GM23338 (cell line): ENCODE results near the gene DLG5. TPM values are rescaled to one million over a fixed set of nuclear protein-coding genes. Genes with fewer than 3 reads are reported as not detected.

ENCODE experiments used
- ATAC-seq: fragments of 200-7000 bp; cut with Tn5 transposase; 3 replicates; pipeline ENCODE4 v1.9.1; 2020
- DNase-seq: peaks from one replicate; pipeline ENCODE4 v3.0.0-alpha.2; 2015; ENCODE audit warnings: low spot score
- H2AFZ ChIP-seq: fragments of 200-600 bp; sonication (generic); 2 replicates; pipeline ENCODE4 v1.8.0; 2016; ENCODE audit warnings: antibody characterized with exemption, mild to moderate bottlenecking, moderate library complexity
- H3F3A ChIP-seq: fragments of 200-600 bp; sonication (generic); replicated peaks from 2 replicates; pipeline ENCODE4 v1.8.0; 2017; ENCODE audit warnings: antibody characterized with exemption, mixed run types, low read depth
- H3K27ac ChIP-seq: fragments of 200-600 bp; sonication (generic); 2 replicates; pipeline ENCODE4 v1.6.1; 2016; ENCODE audit warnings: low read depth
- H3K27me3 ChIP-seq: fragments of 200-600 bp; sonication (generic); 2 replicates; pipeline ENCODE4 v1.8.0; 2016; ENCODE audit warnings: mild to moderate bottlenecking, mixed run types, moderate library complexity; ENCODE audit not compliant: insufficient read depth
- H3K36me3 ChIP-seq: fragments of 200-600 bp; sonication (generic); 2 replicates; pipeline ENCODE4 v1.8.0; 2016; ENCODE audit warnings: mild to moderate bottlenecking; ENCODE audit not compliant: insufficient read depth
- H3K4me1 ChIP-seq: fragments of 200-600 bp; sonication (generic); 2 replicates; pipeline ENCODE4 v1.8.0; 2016; ENCODE audit warnings: mild to moderate bottlenecking, moderate library complexity; ENCODE audit not compliant: insufficient read depth
- H3K4me2 ChIP-seq: fragments of 200-600 bp; sonication (generic); 2 replicates; pipeline ENCODE4 v1.7.1; 2017; ENCODE audit warnings: mixed run types
- H3K4me3 ChIP-seq: fragments of 200-600 bp; sonication (generic); 2 replicates; pipeline ENCODE4 v1.6.1; 2016; ENCODE audit warnings: mixed run types
- H3K79me2 ChIP-seq: fragments of 200-600 bp; sonication (generic); replicated peaks from 2 replicates; pipeline ENCODE4 v1.8.0; 2017; ENCODE audit warnings: mild to moderate bottlenecking; ENCODE audit not compliant: insufficient read depth
- H3K9me2 ChIP-seq: fragments of 200-600 bp; sonication (generic); 2 replicates; pipeline ENCODE4 v1.8.0; 2017; ENCODE audit not compliant: insufficient read depth
- H4K20me1 ChIP-seq: fragments of 200-600 bp; sonication (generic); replicated peaks from 2 replicates; pipeline ENCODE4 v1.8.0; 2017; ENCODE audit warnings: mild to moderate bottlenecking; ENCODE audit not compliant: insufficient read depth
- H3K27ac Mint-ChIP-seq: 2 replicates; pipeline ENCODE4 v1.8.0; 2020; ENCODE audit warnings: inconsistent platforms, mild to moderate bottlenecking, moderate library complexity, mixed read lengths
- H3K27me3 Mint-ChIP-seq: 3 replicates; pipeline ENCODE4 v1.8.0; 2022; ENCODE audit warnings: low read depth, mild to moderate bottlenecking, moderate library complexity, mixed read lengths, inconsistent platforms; ENCODE audit not compliant: insufficient read depth, poor library complexity
- H3K36me3 Mint-ChIP-seq: 3 replicates; pipeline ENCODE4 v1.8.0; 2021; ENCODE audit warnings: low read depth, mild to moderate bottlenecking, inconsistent platforms, moderate library complexity, mixed read lengths
- H3K4me1 Mint-ChIP-seq: 3 replicates; pipeline ENCODE4 v1.8.0; 2020; ENCODE audit warnings: mild to moderate bottlenecking, inconsistent platforms, mixed read lengths
- H3K4me3 Mint-ChIP-seq: 3 replicates; pipeline ENCODE4 v1.8.0; 2021; ENCODE audit warnings: moderate library complexity, mild to moderate bottlenecking, inconsistent platforms, mixed read lengths
- H3K9me3 Mint-ChIP-seq: 3 replicates; pipeline ENCODE4 v1.8.0; 2020; ENCODE audit warnings: moderate library complexity, mild to moderate bottlenecking, inconsistent platforms, mixed read lengths
- CREB1 ChIP-seq: fragments of 250-450 bp; sonication (Bioruptor Pico); IDR thresholded peaks from 2 replicates; pipeline ENCODE4 v1.5.0; 2020; ENCODE audit warnings: low read depth, mild to moderate bottlenecking, moderate library complexity
- ETS1 ChIP-seq: IDR thresholded peaks from 2 replicates; pipeline ENCODE4 v1.6.1; 2016; ENCODE audit warnings: antibody characterized with exemption
- EZH2 ChIP-seq: fragments of 200-600 bp; sonication (generic); IDR thresholded peaks from one replicate; pipeline ENCODE4 v1.8.0; 2017; ENCODE audit warnings: antibody characterized with exemption, mild to moderate bottlenecking, low read depth; ENCODE audit not compliant: unreplicated experiment
- EZH2phosphoT487 ChIP-seq: fragments of 200-600 bp; sonication (generic); IDR thresholded peaks from one replicate; pipeline ENCODE4 v1.8.1; 2018; ENCODE audit warnings: antibody characterized with exemption; ENCODE audit not compliant: unreplicated experiment
- JUNB ChIP-seq: IDR thresholded peaks from one replicate; pipeline ENCODE4 v1.6.1; 2016; ENCODE audit warnings: antibody characterized with exemption; ENCODE audit not compliant: unreplicated experiment
- NANOG ChIP-seq: IDR thresholded peaks from 2 replicates; pipeline ENCODE4 v1.6.1; 2016; ENCODE audit warnings: antibody characterized with exemption, borderline replicate concordance
- POLR2AphosphoS5 ChIP-seq: IDR thresholded peaks from 2 replicates; pipeline ENCODE4 v1.6.1; 2016; ENCODE audit warnings: antibody characterized with exemption, low read depth
- REST ChIP-seq: IDR thresholded peaks from one replicate; pipeline ENCODE4 v1.6.1; 2018; ENCODE audit warnings: antibody characterized with exemption; ENCODE audit not compliant: unreplicated experiment
- STAT1 ChIP-seq: IDR thresholded peaks from one replicate; pipeline ENCODE4 v1.6.1; 2016; ENCODE audit warnings: antibody characterized with exemption; ENCODE audit not compliant: unreplicated experiment
- ZNF114 ChIP-seq: fragments of 250-450 bp; sonication (Bioruptor Pico); IDR thresholded peaks from 2 replicates; pipeline ENCODE4 v1.5.0; 2020; ENCODE audit warnings: mild to moderate bottlenecking, moderate library complexity
- ZNF331 ChIP-seq: fragments of 250-450 bp; sonication (Bioruptor Pico); IDR thresholded peaks from 2 replicates; pipeline ENCODE4 v1.5.0; 2020; ENCODE audit warnings: low read depth, mild to moderate bottlenecking, moderate library complexity
- ZNF462 ChIP-seq: fragments of 250-450 bp; sonication (Bioruptor Pico); IDR thresholded peaks from 2 replicates; pipeline ENCODE4 v1.5.0; 2020; ENCODE audit warnings: mild to moderate bottlenecking, moderate library complexity
- polyA plus RNA-seq: library from polyadenylated mRNA; unstranded; fragments of >200 nt; fragmentation: Nextera tagmentation; extraction: Ambion mirVana; gene quantifications from 2 replicates; pipeline ENCODE4 v1.2.1, GENCODE V29; 2016
- total RNA-seq: library from RNA; depleted of rRNA; stranded (reverse); fragments of >200 nt; shearing (Covaris generic); gene quantifications from 2 replicates; pipeline ENCODE4 v1.2.3, GENCODE V29; 2014

The DLG5 gene
- total and polyA plus RNA-seq, 2 experiments from 2014 or later, result 7.4 to 66.6 TPM

GRCh38 chr10:77875730-77876129 lies 50.8 kb downstream of the DLG5 start:
- Histone ChIP-seq H3K27ac (no peak overlapping the region; the same call in 1 of the 2 replicates), H2AFZ (no peak overlapping the region), H3K79me2 (peaks cover 55% of the 10 kb centered on the region), H3K9me2 (no peaks in the 10 kb centered on the region), H3K4me3 (no peak overlapping the region), H3K4me2 (no peak overlapping the region), H3K27me3 (no peaks in the 10 kb centered on the region), H3K36me3 (no peaks in the 10 kb centered on the region), H4K20me1 (no peaks in the 10 kb centered on the region; the same call in 1 of the 2 replicates), H3F3A (peaks cover 25% of the 10 kb centered on the region), H3K4me1 (peaks cover 34% of the 10 kb centered on the region)
- H3K27me3 Mint-ChIP-seq, result peaks cover 20% of the 10 kb centered on the region
- H3K36me3 Mint-ChIP-seq, result peaks cover 12% of the 10 kb centered on the region; the same call in 2 of the 3 replicates
- H3K9me3 Mint-ChIP-seq, result no peaks in the 10 kb centered on the region; the same call in 2 of the 3 replicates
- DNase-seq, result no peak
- no peak for TF ChIP-seq STAT1
- H3K4me3 Mint-ChIP-seq, result no peak overlapping the region
- ATAC-seq, result no peak
- no peak overlapping the region for H3K27ac Mint-ChIP-seq
- H3K4me1 Mint-ChIP-seq, result peaks cover 76% of the 10 kb centered on the region

GRCh38 chr10:77874872-77875271 lies 51.7 kb downstream of the DLG5 start:
- Histone ChIP-seq H3K9me2 (no peaks in the 10 kb centered on the region), H3K4me2 (no peak overlapping the region), H3K79me2 (peaks cover 46% of the 10 kb centered on the region), H3K27ac (no peak overlapping the region), H4K20me1 (no peaks in the 10 kb centered on the region; the same call in 1 of the 2 replicates), H3K36me3 (no peaks in the 10 kb centered on the region), H3F3A (peaks cover 24% of the 10 kb centered on the region), H3K4me3 (no peak overlapping the region), H3K4me1 (peaks cover 32% of the 10 kb centered on the region), H3K27me3 (no peaks in the 10 kb centered on the region), H2AFZ (no peak overlapping the region)
- no peak for ATAC-seq
- H3K4me1 Mint-ChIP-seq, result peaks cover 81% of the 10 kb centered on the region
- DNase-seq, result no peak
- H3K4me3 Mint-ChIP-seq, result no peak overlapping the region
- TF ChIP-seq REST (no peak), EZH2 (no peak), ZNF331 (CRISPR knock-in tag) (no peak), NANOG (no peak), POLR2AphosphoS5 (no peak), CREB1 (CRISPR knock-in tag) (no peak), EZH2phosphoT487 (no peak), ETS1 (no peak), ZNF462 (CRISPR knock-in tag) (no peak), STAT1 (no peak), ZNF114 (CRISPR knock-in tag) (no peak), JUNB (no peak)
- peaks cover 20% of the 10 kb centered on the region for H3K27me3 Mint-ChIP-seq
- no peaks in the 10 kb centered on the region; the same call in 2 of the 3 replicates for H3K9me3 Mint-ChIP-seq
- H3K36me3 Mint-ChIP-seq, result peaks cover 13% of the 10 kb centered on the region; the same call in 2 of the 3 replicates
- no peak overlapping the region for H3K27ac Mint-ChIP-seq
